ENCODE data around the gene SWI5.

GRCh38 chr9:128258326-128258725, 17.8 kb upstream of the SWI5 start:
- no peak for TF ChIP-seq ARNTL (CRISPR knock-in tag; IDR thresholded peaks at IDR 0.05; ENCODE audit: borderline replicate concordance, low read depth)
- no peak for TF ChIP-seq ZC3H10 (CRISPR knock-in tag; IDR thresholded peaks at IDR 0.05)
- no peak for TF ChIP-seq GLIS3 (CRISPR knock-in tag; IDR thresholded peaks at IDR 0.05)
- TF ChIP-seq RARB (CRISPR knock-in tag; IDR thresholded peaks at IDR 0.05) = no peak
- TF ChIP-seq, protein P1, sequence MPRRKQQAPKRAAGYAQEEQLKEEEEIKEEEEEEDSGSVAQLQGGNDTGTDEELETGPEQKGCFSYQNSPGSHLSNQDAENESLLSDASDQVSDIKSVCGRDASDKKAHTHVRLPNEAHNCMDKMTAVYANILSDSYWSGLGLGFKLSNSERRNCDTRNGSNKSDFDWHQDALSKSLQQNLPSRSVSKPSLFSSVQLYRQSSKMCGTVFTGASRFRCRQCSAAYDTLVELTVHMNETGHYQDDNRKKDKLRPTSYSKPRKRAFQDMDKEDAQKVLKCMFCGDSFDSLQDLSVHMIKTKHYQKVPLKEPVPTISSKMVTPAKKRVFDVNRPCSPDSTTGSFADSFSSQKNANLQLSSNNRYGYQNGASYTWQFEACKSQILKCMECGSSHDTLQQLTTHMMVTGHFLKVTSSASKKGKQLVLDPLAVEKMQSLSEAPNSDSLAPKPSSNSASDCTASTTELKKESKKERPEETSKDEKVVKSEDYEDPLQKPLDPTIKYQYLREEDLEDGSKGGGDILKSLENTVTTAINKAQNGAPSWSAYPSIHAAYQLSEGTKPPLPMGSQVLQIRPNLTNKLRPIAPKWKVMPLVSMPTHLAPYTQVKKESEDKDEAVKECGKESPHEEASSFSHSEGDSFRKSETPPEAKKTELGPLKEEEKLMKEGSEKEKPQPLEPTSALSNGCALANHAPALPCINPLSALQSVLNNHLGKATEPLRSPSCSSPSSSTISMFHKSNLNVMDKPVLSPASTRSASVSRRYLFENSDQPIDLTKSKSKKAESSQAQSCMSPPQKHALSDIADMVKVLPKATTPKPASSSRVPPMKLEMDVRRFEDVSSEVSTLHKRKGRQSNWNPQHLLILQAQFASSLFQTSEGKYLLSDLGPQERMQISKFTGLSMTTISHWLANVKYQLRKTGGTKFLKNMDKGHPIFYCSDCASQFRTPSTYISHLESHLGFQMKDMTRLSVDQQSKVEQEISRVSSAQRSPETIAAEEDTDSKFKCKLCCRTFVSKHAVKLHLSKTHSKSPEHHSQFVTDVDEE (CRISPR knock-in tag; IDR thresholded peaks at IDR 0.05) = no peak
- no peak for TF ChIP-seq ZFP3 (CRISPR knock-in tag; IDR thresholded peaks at IDR 0.05)
- TF ChIP-seq, protein P2, sequence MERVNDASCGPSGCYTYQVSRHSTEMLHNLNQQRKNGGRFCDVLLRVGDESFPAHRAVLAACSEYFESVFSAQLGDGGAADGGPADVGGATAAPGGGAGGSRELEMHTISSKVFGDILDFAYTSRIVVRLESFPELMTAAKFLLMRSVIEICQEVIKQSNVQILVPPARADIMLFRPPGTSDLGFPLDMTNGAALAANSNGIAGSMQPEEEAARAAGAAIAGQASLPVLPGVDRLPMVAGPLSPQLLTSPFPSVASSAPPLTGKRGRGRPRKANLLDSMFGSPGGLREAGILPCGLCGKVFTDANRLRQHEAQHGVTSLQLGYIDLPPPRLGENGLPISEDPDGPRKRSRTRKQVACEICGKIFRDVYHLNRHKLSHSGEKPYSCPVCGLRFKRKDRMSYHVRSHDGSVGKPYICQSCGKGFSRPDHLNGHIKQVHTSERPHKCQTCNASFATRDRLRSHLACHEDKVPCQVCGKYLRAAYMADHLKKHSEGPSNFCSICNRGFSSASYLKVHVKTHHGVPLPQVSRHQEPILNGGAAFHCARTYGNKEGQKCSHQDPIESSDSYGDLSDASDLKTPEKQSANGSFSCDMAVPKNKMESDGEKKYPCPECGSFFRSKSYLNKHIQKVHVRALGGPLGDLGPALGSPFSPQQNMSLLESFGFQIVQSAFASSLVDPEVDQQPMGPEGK (CRISPR knock-in tag; IDR thresholded peaks at IDR 0.05; ENCODE audit: borderline replicate concordance) = no peak
- TF ChIP-seq CSRNP3 (CRISPR knock-in tag; IDR thresholded peaks at IDR 0.05) = no peak
- TF ChIP-seq ZNF70 (CRISPR knock-in tag; IDR thresholded peaks at IDR 0.05) = no peak
- TF ChIP-seq OSR1 (CRISPR knock-in tag; IDR thresholded peaks at IDR 0.05) = no peak
- no peak for TF ChIP-seq ISL1 (CRISPR knock-in tag; IDR thresholded peaks at IDR 0.05)
- TF ChIP-seq CREB5 (CRISPR knock-in tag; IDR thresholded peaks at IDR 0.05; ENCODE audit: low read depth) = no peak

All from SK-N-SH treated with all-trans-retinoic acid at 6 μM for 48 hours (cell line).